HG03025 (cell line): Measurements from ENCODE around the gene ENC1.
A peak's percentile ranks its signal among the peaks of the same experiment; 100 is the strongest.

ENCODE experiments used
- ATAC-seq: cut with Tn5 transposase; IDR thresholded peaks from one replicate; pipeline ENCODE4 v1.9.1; 2021; ENCODE audit warnings: mild to moderate bottlenecking, moderate library complexity; ENCODE audit not compliant: unreplicated experiment, low FRiP score

Gene ENC1

DNA sequence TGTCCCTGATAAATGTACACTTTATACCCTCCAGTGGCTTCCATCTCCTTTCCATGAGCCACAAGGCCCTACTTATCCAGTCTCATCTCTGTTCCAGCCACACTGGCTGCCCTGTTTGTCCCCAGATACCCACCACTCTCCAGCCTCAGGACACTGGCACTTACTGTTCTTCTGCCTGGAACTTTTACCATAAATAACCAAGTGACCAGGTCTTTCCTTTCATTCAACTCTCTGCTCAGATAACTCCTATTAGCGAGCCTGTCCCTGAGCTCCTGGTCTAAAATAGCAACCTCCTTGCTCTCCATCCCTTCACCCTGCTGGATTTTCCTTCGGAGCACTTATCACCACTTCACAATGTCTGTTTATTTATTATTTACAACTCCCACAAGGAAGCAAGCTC is 16.6 kb upstream of the ENC1 start:
- no peak for ATAC-seq

- ATAC-seq: no peak
Measured at GRCh38 chr5:74655716-74656115, 15.2 kb upstream of the ENC1 start.

- no peak for ATAC-seq
Measured at GRCh38 chr5:74655206-74655605, 14.7 kb upstream of the ENC1 start.

GRCh38 chr5:74653991-74654390 is 13.5 kb upstream of the ENC1 start:
- ATAC-seq: no peak

DNA sequence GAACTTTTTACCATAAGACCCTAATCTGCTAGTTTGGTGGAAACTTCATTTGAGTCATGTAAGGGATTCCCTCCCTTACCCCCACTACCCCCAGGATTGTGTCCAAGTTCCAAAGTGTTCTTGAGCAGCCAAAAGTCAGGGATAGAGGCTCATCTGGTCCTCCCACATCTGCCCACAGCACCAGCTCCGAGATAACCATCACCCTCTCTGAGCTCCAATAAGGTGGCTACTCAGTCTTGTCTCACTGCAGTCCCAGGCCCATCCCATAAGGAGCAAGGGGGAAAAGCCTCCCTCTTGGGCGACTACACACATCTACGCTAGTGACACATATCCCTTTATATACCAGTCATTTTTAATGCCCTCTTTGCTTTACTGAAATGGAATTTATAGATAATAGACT is 12.0 kb upstream of the ENC1 start:
- ATAC-seq: no peak

DNA sequence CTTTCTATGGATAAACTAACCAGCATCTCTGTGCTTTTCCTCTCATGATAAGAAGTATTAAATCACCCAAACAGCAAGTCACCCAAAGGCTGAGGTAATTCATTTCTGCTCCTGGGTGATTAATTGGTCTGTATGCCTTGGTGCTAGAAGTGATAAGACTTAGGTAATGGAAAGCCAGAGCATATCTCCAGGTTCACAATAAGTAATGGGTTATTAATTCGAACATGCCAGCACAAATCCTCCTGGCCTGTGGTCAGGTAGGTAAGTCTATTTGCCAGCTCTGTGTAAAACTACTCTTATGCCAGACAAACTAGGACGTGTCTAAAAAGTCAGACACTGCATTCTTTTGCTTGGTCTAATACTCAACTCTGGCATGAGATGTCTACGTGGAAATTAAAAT is 11.2 kb upstream of the ENC1 start:
- ATAC-seq: no peak

- no peak for ATAC-seq
Measured at GRCh38 chr5:74649421-74649973, 9.0 kb upstream of the ENC1 start.

GRCh38 chr5:74648835-74649293 is 8.3 kb upstream of the ENC1 start:
- ATAC-seq: peak; percentile 69

GRCh38 chr5:74647096-74647495 is 6.6 kb upstream of the ENC1 start:
- no peak for ATAC-seq

DNA sequence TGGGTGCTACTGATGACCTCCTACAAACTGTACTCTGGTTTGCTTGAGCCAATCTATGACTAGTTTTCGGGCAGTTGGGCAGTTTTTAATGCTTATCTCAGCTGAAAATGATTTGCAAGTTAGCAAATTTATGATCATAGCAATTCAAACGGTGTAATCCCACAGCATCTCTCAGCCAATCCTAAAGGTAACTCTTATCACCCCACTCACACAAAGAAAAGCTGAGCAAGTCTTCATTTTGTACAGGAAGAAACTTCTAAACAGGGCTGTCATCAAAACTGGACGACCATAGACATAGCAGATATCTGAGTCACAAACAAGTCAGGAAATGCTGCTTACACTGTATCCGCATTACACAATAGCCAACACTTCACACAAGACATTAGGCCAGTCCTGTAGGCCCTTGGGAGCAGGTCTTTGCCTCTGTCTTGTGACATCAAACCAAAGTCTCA is 2.6 kb upstream of the ENC1 start:
- no peak for ATAC-seq

DNA sequence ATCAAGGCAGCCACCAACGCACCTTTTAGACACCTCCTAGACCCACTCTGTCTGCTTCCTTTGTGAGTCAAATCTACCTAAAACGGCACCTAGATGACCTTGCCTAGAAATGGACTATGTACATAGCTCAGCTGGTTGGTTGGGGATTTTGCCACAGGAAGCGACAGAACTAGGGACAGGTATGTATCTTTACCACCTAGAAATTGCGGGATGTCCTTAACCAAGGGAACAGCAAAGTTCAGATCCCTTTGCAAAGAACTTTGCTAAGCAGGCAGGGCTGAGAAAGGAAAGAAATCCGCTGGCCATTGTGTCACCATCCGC is 2.0 kb upstream of the ENC1 start:
- no peak for ATAC-seq

GRCh38 chr5:74641735-74642542 is 1.4 kb upstream of the ENC1 start:
- no peak for ATAC-seq

GRCh38 chr5:74640954-74641734 is 616 bp upstream of the ENC1 start:
- ATAC-seq: peak; percentile 17

DNA sequence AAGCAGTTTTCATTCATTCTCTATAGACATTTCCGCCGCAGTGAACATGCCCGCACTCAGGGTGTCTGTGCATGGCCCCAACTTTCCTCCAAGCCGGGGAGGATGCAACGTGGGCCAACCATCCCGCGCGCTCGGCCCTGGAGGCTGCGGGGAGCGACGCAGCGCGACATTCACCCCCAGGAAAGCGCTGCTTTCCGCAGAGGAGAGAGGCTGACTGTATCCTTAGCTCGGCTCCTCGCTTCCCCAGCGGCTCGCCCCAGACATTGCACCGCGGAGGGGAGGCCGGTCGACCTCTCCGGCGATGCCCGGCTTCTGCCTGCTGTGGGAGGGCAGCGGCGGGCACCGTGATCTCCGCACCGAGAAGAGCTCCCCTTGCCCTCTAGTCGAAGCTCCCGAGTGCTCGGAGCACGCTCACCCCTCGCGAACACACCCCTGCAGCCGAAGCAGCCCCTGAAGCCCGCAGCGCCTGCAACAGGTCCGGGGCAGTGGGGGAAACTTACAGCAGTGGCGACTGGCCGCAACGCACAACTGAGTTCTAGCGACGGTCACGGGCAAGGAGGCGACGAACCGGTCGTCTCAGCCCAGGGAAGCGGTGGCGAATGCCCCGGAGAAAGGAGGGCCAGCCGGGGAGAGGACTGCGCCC is 600 bp downstream of the ENC1 start:
- ATAC-seq: peak; percentile 18

GRCh38 chr5:74638970-74639806 is 1.3 kb downstream of the ENC1 start:
- no peak for ATAC-seq

DNA sequence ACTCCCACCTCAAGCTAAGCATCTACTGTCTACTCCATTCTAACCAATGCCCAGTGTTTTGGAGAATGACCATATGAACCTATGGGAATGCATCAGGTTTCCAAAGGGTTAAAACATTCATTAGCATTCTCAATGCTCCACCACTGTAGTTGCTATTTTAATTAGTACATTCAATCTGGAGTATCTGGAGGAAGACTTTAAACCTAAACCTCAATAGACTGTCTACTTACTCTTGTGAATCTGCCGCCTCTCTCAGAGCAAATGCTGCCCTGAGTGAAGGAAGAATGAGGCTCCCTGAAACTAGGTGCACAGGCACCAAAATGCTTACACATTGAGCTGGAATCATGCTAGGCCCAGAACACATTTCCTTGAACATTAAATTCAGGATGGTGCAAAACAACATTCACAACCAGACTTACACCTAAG is 2.0 kb downstream of the ENC1 start:
- no peak for ATAC-seq

- no peak for ATAC-seq
Measured at GRCh38 chr5:74636552-74636951, 4.0 kb downstream of the ENC1 start.

DNA sequence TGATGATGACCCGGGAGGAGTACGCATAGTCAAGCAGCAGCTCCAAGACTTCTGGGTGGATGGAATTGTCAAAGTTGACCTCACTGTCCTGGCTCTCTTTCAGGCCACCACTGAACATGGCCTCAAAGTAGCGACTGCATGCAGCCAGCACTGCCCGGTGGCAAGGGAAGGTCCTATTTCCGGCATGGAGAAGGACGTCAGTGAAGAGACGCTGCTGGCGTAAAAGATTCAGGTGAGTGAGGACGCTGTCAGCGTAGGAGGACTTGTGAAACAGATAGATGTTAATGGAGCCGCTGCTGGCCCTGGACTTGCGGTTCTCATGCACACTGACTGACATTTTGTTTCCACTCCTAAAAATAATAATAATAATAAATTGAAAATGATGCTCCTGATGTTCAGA is 4.4 kb downstream of the ENC1 start:
- no peak for ATAC-seq

GRCh38 chr5:74634611-74635286 is 5.8 kb downstream of the ENC1 start:
- no peak for ATAC-seq

DNA sequence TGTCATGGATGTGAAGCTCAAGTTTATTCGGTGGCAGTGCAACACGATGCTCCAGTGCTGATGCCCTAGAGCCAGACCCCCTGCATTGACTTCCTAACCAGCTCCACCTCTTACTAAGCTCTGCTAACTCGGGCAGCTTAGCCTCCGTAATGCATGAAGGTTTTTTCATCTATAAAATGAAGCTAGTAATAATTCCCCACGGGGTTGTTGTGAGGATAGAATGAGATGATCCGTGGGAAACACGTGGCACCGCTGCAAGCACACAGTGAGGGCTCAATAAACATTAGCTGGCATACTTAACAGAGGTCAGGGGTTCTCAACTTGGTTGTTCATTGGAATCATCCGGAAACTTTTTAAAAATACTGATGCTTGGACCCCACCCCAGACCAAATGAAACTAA is 6.8 kb downstream of the ENC1 start:
- no peak for ATAC-seq
